WTC11 (cell line): ENCODE results near the gene SUSD4. TPM values are rescaled to one million over a fixed set of nuclear protein-coding genes. Genes with fewer than 3 reads are reported as not detected.
A peak's percentile ranks its signal among the peaks of the same experiment; 100 is the strongest.

Experiments used
- ATAC-seq: fragments of 200-7000 bp; cut with Tn5 transposase; 2 replicates; pipeline ENCODE4 v1.10.0; 2021; ENCODE audit warnings: mild to moderate bottlenecking, moderate library complexity
- CTCF ChIA-PET: fragments of 300-600 bp; sonication (Branson Sonifier 250); formaldehyde crosslinking; loops from one replicate; lab custom pipeline; 2021; ENCODE audit warnings: antibody characterized with exemption; lab: Charles Lee
- POLR2A ChIA-PET: fragments of 350-600 bp; sonication (Branson Sonifier 250); formaldehyde crosslinking; loops from one replicate; lab custom pipeline; 2021; ENCODE audit warnings: antibody characterized with exemption; lab: Charles Lee
- DNase-seq: peaks from one replicate; pipeline ENCODE4 v3.0.0; 2021; ENCODE audit warnings: low spot score
- H3K27ac Mint-ChIP-seq: 2 replicates; pipeline ENCODE4 v1.8.0; 2021; ENCODE audit warnings: mixed read lengths
- H3K27me3 Mint-ChIP-seq: 2 replicates; pipeline ENCODE4 v1.8.0; 2021; ENCODE audit warnings: low read depth, mild to moderate bottlenecking, moderate library complexity, mixed read lengths
- H3K36me3 Mint-ChIP-seq: 2 replicates; pipeline ENCODE4 v1.8.0; 2021; ENCODE audit warnings: mixed read lengths
- H3K4me1 Mint-ChIP-seq: 2 replicates; pipeline ENCODE4 v1.8.0; 2022; ENCODE audit warnings: mixed read lengths
- H3K4me3 Mint-ChIP-seq: 2 replicates; pipeline ENCODE4 v1.8.0; 2021; ENCODE audit warnings: mild to moderate bottlenecking, moderate library complexity, mixed read lengths
- H3K9me3 Mint-ChIP-seq: 2 replicates; pipeline ENCODE4 v1.8.0; 2021; ENCODE audit warnings: mixed read lengths
- CBFB ChIP-seq: sonication (generic); formaldehyde crosslinking; IDR thresholded peaks from 2 replicates; pipeline ENCODE4 v1.8.1; 2022; ENCODE audit warnings: mild to moderate bottlenecking, low read depth, missing genetic modification reagents
- FOXK1 ChIP-seq: sonication (generic); formaldehyde crosslinking; IDR thresholded peaks from 2 replicates; pipeline ENCODE4 v1.8.0; 2022; ENCODE audit warnings: mild to moderate bottlenecking, moderate library complexity, missing genetic modification reagents
- JUN ChIP-seq: sonication (generic); formaldehyde crosslinking; IDR thresholded peaks from 2 replicates; pipeline ENCODE4 v1.8.0; 2023; ENCODE audit warnings: mild to moderate bottlenecking, missing genetic modification reagents
- MXD4 ChIP-seq: fragments of 250-450 bp; sonication (Bioruptor Pico); IDR thresholded peaks from 2 replicates; pipeline ENCODE4 v1.8.0; 2021; ENCODE audit warnings: mild to moderate bottlenecking, moderate library complexity, borderline replicate concordance
- SMAD3 ChIP-seq: sonication (generic); formaldehyde crosslinking; IDR thresholded peaks from 2 replicates; pipeline ENCODE4 v1.8.0; 2022; ENCODE audit warnings: missing genetic modification reagents, mild to moderate bottlenecking, borderline replicate concordance
- TCF7 ChIP-seq: sonication (generic); formaldehyde crosslinking; IDR thresholded peaks from 2 replicates; pipeline ENCODE4 v1.8.0; 2022; ENCODE audit warnings: mild to moderate bottlenecking, low read depth, missing genetic modification reagents, moderate library complexity
- ZBTB21 ChIP-seq: sonication (generic); formaldehyde crosslinking; IDR thresholded peaks from 2 replicates; pipeline ENCODE4 v1.8.1; 2023; ENCODE audit warnings: mild to moderate bottlenecking, missing genetic modification reagents, borderline replicate concordance
- total RNA-seq: library from RNA; stranded (reverse); gene quantifications from 3 replicates; pipeline ENCODE4 v1.2.3, GENCODE V29; 2021
- TF ChIP-seq, protein P1 (sequence below): sonication (generic); formaldehyde crosslinking; IDR thresholded peaks from 2 replicates; pipeline ENCODE4 v1.8.0; 2023; ENCODE audit warnings: missing genetic modification reagents, mild to moderate bottlenecking, borderline replicate concordance
- TF ChIP-seq, protein P2 (sequence below): fragments of 250-450 bp; sonication (Bioruptor Pico); IDR thresholded peaks from 2 replicates; pipeline ENCODE4 v1.9.0; 2021; ENCODE audit warnings: mild to moderate bottlenecking, borderline replicate concordance
- TF ChIP-seq, protein P3 (sequence below): sonication (generic); formaldehyde crosslinking; IDR thresholded peaks from 2 replicates; pipeline ENCODE4 v1.8.1; 2022; ENCODE audit warnings: low read depth, missing genetic modification reagents, borderline replicate concordance
- TF ChIP-seq, protein P4 (sequence below): sonication (generic); formaldehyde crosslinking; conservative IDR thresholded peaks from 2 replicates; pipeline ENCODE4 v1.8.1; 2023; ENCODE audit warnings: mild to moderate bottlenecking, low read depth, missing genetic modification reagents, moderate library complexity

SUSD4 gene
- total RNA-seq, 1 experiment from 2014 or later, result 1.8 TPM

DNA sequence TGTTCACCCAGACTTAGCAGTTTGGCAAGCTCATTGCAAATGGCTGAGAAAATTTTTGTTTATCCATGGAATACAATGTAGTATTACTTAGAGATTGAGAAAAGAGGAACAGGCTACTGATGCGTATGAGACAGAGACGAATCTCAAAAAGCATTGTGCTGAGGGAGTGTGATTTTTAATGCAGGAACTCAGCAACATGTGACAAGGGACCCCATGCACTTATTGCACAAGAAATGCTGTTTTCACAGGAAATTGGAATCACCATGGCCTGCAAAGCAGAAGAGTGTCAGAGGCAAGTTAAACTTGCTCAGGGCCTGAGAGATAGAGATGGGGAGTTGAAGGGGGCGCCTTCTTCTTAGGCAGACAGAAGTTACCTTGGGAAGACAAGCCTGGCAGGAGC lies 188.3 kb downstream of the SUSD4 start:
- TF ChIP-seq, protein P1, sequence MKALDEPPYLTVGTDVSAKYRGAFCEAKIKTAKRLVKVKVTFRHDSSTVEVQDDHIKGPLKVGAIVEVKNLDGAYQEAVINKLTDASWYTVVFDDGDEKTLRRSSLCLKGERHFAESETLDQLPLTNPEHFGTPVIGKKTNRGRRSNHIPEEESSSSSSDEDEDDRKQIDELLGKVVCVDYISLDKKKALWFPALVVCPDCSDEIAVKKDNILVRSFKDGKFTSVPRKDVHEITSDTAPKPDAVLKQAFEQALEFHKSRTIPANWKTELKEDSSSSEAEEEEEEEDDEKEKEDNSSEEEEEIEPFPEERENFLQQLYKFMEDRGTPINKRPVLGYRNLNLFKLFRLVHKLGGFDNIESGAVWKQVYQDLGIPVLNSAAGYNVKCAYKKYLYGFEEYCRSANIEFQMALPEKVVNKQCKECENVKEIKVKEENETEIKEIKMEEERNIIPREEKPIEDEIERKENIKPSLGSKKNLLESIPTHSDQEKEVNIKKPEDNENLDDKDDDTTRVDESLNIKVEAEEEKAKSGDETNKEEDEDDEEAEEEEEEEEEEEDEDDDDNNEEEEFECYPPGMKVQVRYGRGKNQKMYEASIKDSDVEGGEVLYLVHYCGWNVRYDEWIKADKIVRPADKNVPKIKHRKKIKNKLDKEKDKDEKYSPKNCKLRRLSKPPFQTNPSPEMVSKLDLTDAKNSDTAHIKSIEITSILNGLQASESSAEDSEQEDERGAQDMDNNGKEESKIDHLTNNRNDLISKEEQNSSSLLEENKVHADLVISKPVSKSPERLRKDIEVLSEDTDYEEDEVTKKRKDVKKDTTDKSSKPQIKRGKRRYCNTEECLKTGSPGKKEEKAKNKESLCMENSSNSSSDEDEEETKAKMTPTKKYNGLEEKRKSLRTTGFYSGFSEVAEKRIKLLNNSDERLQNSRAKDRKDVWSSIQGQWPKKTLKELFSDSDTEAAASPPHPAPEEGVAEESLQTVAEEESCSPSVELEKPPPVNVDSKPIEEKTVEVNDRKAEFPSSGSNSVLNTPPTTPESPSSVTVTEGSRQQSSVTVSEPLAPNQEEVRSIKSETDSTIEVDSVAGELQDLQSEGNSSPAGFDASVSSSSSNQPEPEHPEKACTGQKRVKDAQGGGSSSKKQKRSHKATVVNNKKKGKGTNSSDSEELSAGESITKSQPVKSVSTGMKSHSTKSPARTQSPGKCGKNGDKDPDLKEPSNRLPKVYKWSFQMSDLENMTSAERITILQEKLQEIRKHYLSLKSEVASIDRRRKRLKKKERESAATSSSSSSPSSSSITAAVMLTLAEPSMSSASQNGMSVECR (CRISPR knock-in tag), result no peak
- TF ChIP-seq MXD4 (CRISPR knock-in tag) (no peak), SMAD3 (no peak), FOXK1 (no peak), CBFB (CRISPR knock-in tag) (no peak), ZBTB21 (CRISPR knock-in tag) (no peak)
- TF ChIP-seq, protein P2, sequence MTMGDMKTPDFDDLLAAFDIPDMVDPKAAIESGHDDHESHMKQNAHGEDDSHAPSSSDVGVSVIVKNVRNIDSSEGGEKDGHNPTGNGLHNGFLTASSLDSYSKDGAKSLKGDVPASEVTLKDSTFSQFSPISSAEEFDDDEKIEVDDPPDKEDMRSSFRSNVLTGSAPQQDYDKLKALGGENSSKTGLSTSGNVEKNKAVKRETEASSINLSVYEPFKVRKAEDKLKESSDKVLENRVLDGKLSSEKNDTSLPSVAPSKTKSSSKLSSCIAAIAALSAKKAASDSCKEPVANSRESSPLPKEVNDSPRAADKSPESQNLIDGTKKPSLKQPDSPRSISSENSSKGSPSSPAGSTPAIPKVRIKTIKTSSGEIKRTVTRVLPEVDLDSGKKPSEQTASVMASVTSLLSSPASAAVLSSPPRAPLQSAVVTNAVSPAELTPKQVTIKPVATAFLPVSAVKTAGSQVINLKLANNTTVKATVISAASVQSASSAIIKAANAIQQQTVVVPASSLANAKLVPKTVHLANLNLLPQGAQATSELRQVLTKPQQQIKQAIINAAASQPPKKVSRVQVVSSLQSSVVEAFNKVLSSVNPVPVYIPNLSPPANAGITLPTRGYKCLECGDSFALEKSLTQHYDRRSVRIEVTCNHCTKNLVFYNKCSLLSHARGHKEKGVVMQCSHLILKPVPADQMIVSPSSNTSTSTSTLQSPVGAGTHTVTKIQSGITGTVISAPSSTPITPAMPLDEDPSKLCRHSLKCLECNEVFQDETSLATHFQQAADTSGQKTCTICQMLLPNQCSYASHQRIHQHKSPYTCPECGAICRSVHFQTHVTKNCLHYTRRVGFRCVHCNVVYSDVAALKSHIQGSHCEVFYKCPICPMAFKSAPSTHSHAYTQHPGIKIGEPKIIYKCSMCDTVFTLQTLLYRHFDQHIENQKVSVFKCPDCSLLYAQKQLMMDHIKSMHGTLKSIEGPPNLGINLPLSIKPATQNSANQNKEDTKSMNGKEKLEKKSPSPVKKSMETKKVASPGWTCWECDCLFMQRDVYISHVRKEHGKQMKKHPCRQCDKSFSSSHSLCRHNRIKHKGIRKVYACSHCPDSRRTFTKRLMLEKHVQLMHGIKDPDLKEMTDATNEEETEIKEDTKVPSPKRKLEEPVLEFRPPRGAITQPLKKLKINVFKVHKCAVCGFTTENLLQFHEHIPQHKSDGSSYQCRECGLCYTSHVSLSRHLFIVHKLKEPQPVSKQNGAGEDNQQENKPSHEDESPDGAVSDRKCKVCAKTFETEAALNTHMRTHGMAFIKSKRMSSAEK (CRISPR knock-in tag), result no peak
- TF ChIP-seq, protein P3, sequence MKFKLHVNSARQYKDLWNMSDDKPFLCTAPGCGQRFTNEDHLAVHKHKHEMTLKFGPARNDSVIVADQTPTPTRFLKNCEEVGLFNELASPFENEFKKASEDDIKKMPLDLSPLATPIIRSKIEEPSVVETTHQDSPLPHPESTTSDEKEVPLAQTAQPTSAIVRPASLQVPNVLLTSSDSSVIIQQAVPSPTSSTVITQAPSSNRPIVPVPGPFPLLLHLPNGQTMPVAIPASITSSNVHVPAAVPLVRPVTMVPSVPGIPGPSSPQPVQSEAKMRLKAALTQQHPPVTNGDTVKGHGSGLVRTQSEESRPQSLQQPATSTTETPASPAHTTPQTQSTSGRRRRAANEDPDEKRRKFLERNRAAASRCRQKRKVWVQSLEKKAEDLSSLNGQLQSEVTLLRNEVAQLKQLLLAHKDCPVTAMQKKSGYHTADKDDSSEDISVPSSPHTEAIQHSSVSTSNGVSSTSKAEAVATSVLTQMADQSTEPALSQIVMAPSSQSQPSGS (CRISPR knock-in tag), result no peak
- ATAC-seq (no peak), DNase-seq (no peak)
- ChIA-PET POLR2A (interaction anchor here (0.6 kb wide), 1 partner anchor 218 kb away, joined by 3 read pairs; no protein-coding TSS in a partner anchor), CTCF (interaction anchor here (0.5 to 1.9 kb wide), 21 partner anchors 14 to 520 kb away, joined by 3 to 12 read pairs (median 4); partner anchors contain the start of gene SUSD4)
- H3K27ac Mint-ChIP-seq, result no peak overlapping the region
- H3K9me3 Mint-ChIP-seq, result peaks cover 7% of the 10 kb centered on the region
- H3K4me3 Mint-ChIP-seq, result no peak overlapping the region
- H3K27me3 Mint-ChIP-seq, result peaks cover 47% of the 10 kb centered on the region
- H3K36me3 Mint-ChIP-seq, result peaks cover 2% of the 10 kb centered on the region; the same call in 1 of the 2 replicates
- H3K4me1 Mint-ChIP-seq, result peaks cover 6% of the 10 kb centered on the region

DNA sequence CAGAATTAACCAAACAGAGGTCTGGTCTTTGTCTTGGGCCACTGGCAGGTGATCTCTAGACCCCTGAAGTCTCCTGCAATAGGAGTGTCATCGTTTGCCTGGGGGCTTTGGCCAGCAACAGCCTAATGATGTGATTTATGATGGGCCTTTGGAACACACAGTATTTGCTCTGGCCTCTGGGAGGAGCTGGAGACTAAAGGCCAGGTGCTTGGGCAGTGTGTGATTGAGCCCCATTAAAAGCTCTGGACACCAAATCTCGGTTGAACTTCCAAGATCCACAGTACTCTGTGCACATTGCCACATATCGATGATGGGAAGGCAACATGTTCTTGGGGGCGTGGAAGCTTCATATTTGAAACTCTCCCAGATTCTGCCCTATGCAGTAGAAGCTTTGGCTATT lies 188.9 kb downstream of the SUSD4 start:
- ChIA-PET POLR2A (interaction anchor here (0.6 kb wide), 1 partner anchor 219 kb away, joined by 3 read pairs; no protein-coding TSS in a partner anchor), CTCF (interaction anchor here (0.5 to 1.9 kb wide), 20 partner anchors 14 to 521 kb away, joined by 3 to 12 read pairs (median 4); partner anchors contain the start of gene SUSD4)
- no peak overlapping the region for H3K4me3 Mint-ChIP-seq
- TF ChIP-seq TCF7 (CRISPR knock-in tag) (no peak), JUN (no peak)
- TF ChIP-seq, protein P4, sequence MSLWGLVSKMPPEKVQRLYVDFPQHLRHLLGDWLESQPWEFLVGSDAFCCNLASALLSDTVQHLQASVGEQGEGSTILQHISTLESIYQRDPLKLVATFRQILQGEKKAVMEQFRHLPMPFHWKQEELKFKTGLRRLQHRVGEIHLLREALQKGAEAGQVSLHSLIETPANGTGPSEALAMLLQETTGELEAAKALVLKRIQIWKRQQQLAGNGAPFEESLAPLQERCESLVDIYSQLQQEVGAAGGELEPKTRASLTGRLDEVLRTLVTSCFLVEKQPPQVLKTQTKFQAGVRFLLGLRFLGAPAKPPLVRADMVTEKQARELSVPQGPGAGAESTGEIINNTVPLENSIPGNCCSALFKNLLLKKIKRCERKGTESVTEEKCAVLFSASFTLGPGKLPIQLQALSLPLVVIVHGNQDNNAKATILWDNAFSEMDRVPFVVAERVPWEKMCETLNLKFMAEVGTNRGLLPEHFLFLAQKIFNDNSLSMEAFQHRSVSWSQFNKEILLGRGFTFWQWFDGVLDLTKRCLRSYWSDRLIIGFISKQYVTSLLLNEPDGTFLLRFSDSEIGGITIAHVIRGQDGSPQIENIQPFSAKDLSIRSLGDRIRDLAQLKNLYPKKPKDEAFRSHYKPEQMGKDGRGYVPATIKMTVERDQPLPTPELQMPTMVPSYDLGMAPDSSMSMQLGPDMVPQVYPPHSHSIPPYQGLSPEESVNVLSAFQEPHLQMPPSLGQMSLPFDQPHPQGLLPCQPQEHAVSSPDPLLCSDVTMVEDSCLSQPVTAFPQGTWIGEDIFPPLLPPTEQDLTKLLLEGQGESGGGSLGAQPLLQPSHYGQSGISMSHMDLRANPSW (CRISPR knock-in tag), result no peak
- TF ChIP-seq, all 79 proteins: peak for 0
- H3K27ac Mint-ChIP-seq, result no peak overlapping the region
- H3K4me1 Mint-ChIP-seq, result no peaks in the 10 kb centered on the region; the same call in 1 of the 2 replicates
- H3K9me3 Mint-ChIP-seq, result peaks cover 7% of the 10 kb centered on the region
- ATAC-seq (peak; percentile 84), DNase-seq (peak; percentile 21)
- peaks cover 41% of the 10 kb centered on the region for H3K27me3 Mint-ChIP-seq
- H3K36me3 Mint-ChIP-seq, result peaks cover 2% of the 10 kb centered on the region; the same call in 1 of the 2 replicates

Other genes starting within 250 kb of the SUSD4 start
- gene TLR5, start 220.9 kb downstream of the SUSD4 start, total RNA-seq, result 0.46 to 1.1 TPM (median 0.73 TPM) in 3 replicates
- gene CCDC185, start 29.2 kb upstream of the SUSD4 start, total RNA-seq, result not detected in 3 replicates